WTC11 (cell line): ENCODE results near the gene KCNIP3. TPM values are rescaled to one million over a fixed set of nuclear protein-coding genes. Genes with fewer than 3 reads are reported as not detected.

ENCODE experiments used
- ATAC-seq: fragments of 200-7000 bp; cut with Tn5 transposase; 2 replicates; pipeline ENCODE4 v1.10.0; 2021; ENCODE audit warnings: mild to moderate bottlenecking, moderate library complexity
- CTCF ChIA-PET: fragments of 300-600 bp; sonication (Branson Sonifier 250); formaldehyde crosslinking; loops from one replicate; lab custom pipeline; 2021; ENCODE audit warnings: antibody characterized with exemption; lab: Charles Lee
- POLR2A ChIA-PET: fragments of 350-600 bp; sonication (Branson Sonifier 250); formaldehyde crosslinking; loops from one replicate; lab custom pipeline; 2021; ENCODE audit warnings: antibody characterized with exemption; lab: Charles Lee
- DNase-seq: peaks from one replicate; pipeline ENCODE4 v3.0.0; 2021; ENCODE audit warnings: low spot score
- H3K27ac Mint-ChIP-seq: 2 replicates; pipeline ENCODE4 v1.8.0; 2021; ENCODE audit warnings: mixed read lengths
- H3K27me3 Mint-ChIP-seq: 2 replicates; pipeline ENCODE4 v1.8.0; 2021; ENCODE audit warnings: low read depth, mild to moderate bottlenecking, moderate library complexity, mixed read lengths
- H3K36me3 Mint-ChIP-seq: 2 replicates; pipeline ENCODE4 v1.8.0; 2021; ENCODE audit warnings: mixed read lengths
- H3K4me1 Mint-ChIP-seq: 2 replicates; pipeline ENCODE4 v1.8.0; 2022; ENCODE audit warnings: mixed read lengths
- H3K4me3 Mint-ChIP-seq: 2 replicates; pipeline ENCODE4 v1.8.0; 2021; ENCODE audit warnings: mild to moderate bottlenecking, moderate library complexity, mixed read lengths
- H3K9me3 Mint-ChIP-seq: 2 replicates; pipeline ENCODE4 v1.8.0; 2021; ENCODE audit warnings: mixed read lengths
- ATF2 ChIP-seq: sonication (generic); formaldehyde crosslinking; IDR thresholded peaks from 2 replicates; pipeline ENCODE4 v1.8.1; 2022; ENCODE audit warnings: low read depth, missing genetic modification reagents, borderline replicate concordance
- ELF4 ChIP-seq: sonication (generic); formaldehyde crosslinking; IDR thresholded peaks from 2 replicates; pipeline ENCODE4 v1.8.1; 2022; ENCODE audit warnings: low read depth, mild to moderate bottlenecking, moderate library complexity, missing genetic modification reagents
- EMX1 ChIP-seq: fragments of 250-450 bp; sonication (Bioruptor Pico); IDR thresholded peaks from 2 replicates; pipeline ENCODE4 v1.8.0; 2021; ENCODE audit warnings: mild to moderate bottlenecking
- ERG ChIP-seq: fragments of 250-450 bp; sonication (Bioruptor Pico); IDR thresholded peaks from 2 replicates; pipeline ENCODE4 v1.8.0; 2021; ENCODE audit warnings: mild to moderate bottlenecking
- FOXP1 ChIP-seq: sonication (generic); formaldehyde crosslinking; IDR thresholded peaks from 2 replicates; pipeline ENCODE4 v1.8.0; 2022; ENCODE audit warnings: missing genetic modification reagents, mild to moderate bottlenecking, moderate library complexity, borderline replicate concordance
- GABPB1 ChIP-seq: sonication (generic); formaldehyde crosslinking; IDR thresholded peaks from 2 replicates; pipeline ENCODE4 v1.8.1; 2023; ENCODE audit warnings: mild to moderate bottlenecking, missing genetic modification reagents
- HMGA2 ChIP-seq: fragments of 250-450 bp; sonication (Bioruptor Pico); IDR thresholded peaks from 2 replicates; pipeline ENCODE4 v1.4.0; 2021; ENCODE audit warnings: mild to moderate bottlenecking, moderate library complexity
- HMGXB4 ChIP-seq: sonication (generic); formaldehyde crosslinking; IDR thresholded peaks from 2 replicates; pipeline ENCODE4 v1.8.1; 2023; ENCODE audit warnings: mild to moderate bottlenecking, moderate library complexity, missing genetic modification reagents
- IRF1 ChIP-seq: sonication (generic); formaldehyde crosslinking; IDR thresholded peaks from 2 replicates; pipeline ENCODE4 v1.8.0; 2023; ENCODE audit warnings: missing genetic modification reagents
- IRF2 ChIP-seq: sonication (generic); formaldehyde crosslinking; IDR thresholded peaks from 2 replicates; pipeline ENCODE4 v1.8.0; 2022; ENCODE audit warnings: low read depth, missing genetic modification reagents, borderline replicate concordance
- JUN ChIP-seq: sonication (generic); formaldehyde crosslinking; IDR thresholded peaks from 2 replicates; pipeline ENCODE4 v1.8.0; 2023; ENCODE audit warnings: mild to moderate bottlenecking, missing genetic modification reagents
- KAT7 ChIP-seq: sonication (generic); formaldehyde crosslinking; IDR thresholded peaks from 2 replicates; pipeline ENCODE4 v1.8.1; 2023; ENCODE audit warnings: missing genetic modification reagents, mild to moderate bottlenecking, borderline replicate concordance
- MXD4 ChIP-seq: fragments of 250-450 bp; sonication (Bioruptor Pico); IDR thresholded peaks from 2 replicates; pipeline ENCODE4 v1.8.0; 2021; ENCODE audit warnings: mild to moderate bottlenecking, moderate library complexity, borderline replicate concordance
- NFYB ChIP-seq: sonication (generic); formaldehyde crosslinking; conservative IDR thresholded peaks from 2 replicates; pipeline ENCODE4 v1.8.0; 2022; ENCODE audit warnings: low read depth, missing genetic modification reagents
- TEAD1 ChIP-seq: sonication (generic); formaldehyde crosslinking; IDR thresholded peaks from 2 replicates; pipeline ENCODE4 v1.8.0; 2022; ENCODE audit warnings: mild to moderate bottlenecking, missing genetic modification reagents
- TP53 ChIP-seq: sonication (generic); formaldehyde crosslinking; IDR thresholded peaks from 2 replicates; pipeline ENCODE4 v1.8.1; 2023; ENCODE audit warnings: mild to moderate bottlenecking, missing genetic modification reagents
- USF1 ChIP-seq: sonication (generic); formaldehyde crosslinking; IDR thresholded peaks from 2 replicates; pipeline ENCODE4 v1.8.0; 2022; ENCODE audit warnings: mild to moderate bottlenecking, missing genetic modification reagents
- ZBTB43 ChIP-seq: sonication (generic); formaldehyde crosslinking; IDR thresholded peaks from 2 replicates; pipeline ENCODE4 v1.8.1; 2023; ENCODE audit warnings: mild to moderate bottlenecking, missing genetic modification reagents
- ZNF121 ChIP-seq: sonication (generic); formaldehyde crosslinking; IDR thresholded peaks from 2 replicates; pipeline ENCODE4 v1.8.0; 2023; ENCODE audit warnings: missing genetic modification reagents
- ZNF281 ChIP-seq: sonication (generic); formaldehyde crosslinking; IDR thresholded peaks from 2 replicates; pipeline ENCODE4 v1.8.0; 2023; ENCODE audit warnings: mild to moderate bottlenecking, missing genetic modification reagents
- ZNF396 ChIP-seq: fragments of 250-450 bp; sonication (Bioruptor Pico); IDR thresholded peaks from 2 replicates; pipeline ENCODE4 v1.8.0; 2021; ENCODE audit warnings: mild to moderate bottlenecking, moderate library complexity, borderline replicate concordance
- total RNA-seq: library from RNA; stranded (reverse); gene quantifications from 3 replicates; pipeline ENCODE4 v1.2.3, GENCODE V29; 2021

The KCNIP3 gene
- total RNA-seq, 1 experiment from 2014 or later, result 2.1 TPM

GRCh38 chr2:95318431-95319220 lies 21.5 kb downstream of the KCNIP3 start (continued):
- TF ChIP-seq USF1 (CRISPR knock-in tag), result no peak

- Mint-ChIP-seq H3K36me3 (no peaks in the 10 kb centered on the region), H3K4me1 (peaks cover 3% of the 10 kb centered on the region), H3K4me3 (no peak overlapping the region), H3K27me3 (no peaks in the 10 kb centered on the region), H3K9me3 (no peaks in the 10 kb centered on the region), H3K27ac (no peak overlapping the region)
- POLR2A ChIA-PET, result no interaction called here
- CTCF ChIA-PET, result interaction anchor here (0.9 to 5.8 kb wide), 3 partner anchors 8 to 88 kb away, joined by 3 to 107 read pairs (median 3); no protein-coding TSS in a partner anchor
- TF ChIP-seq ZNF396 (CRISPR knock-in tag), result no peak
- TF ChIP-seq NFYB (CRISPR knock-in tag), result no peak
- no peak for TF ChIP-seq ATF2
- no peak for TF ChIP-seq JUN (CRISPR knock-in tag)
- TF ChIP-seq ELF4 (CRISPR knock-in tag), result no peak
- no peak for TF ChIP-seq ZNF121 (CRISPR knock-in tag)
- no peak for TF ChIP-seq TP53 (CRISPR knock-in tag)
- TF ChIP-seq ZBTB43 (CRISPR knock-in tag), result no peak
- TF ChIP-seq HMGA2 (CRISPR knock-in tag), result no peak
- no peak for TF ChIP-seq FOXP1 (CRISPR knock-in tag)
- TF ChIP-seq IRF2 (CRISPR knock-in tag), result no peak
- no peak for TF ChIP-seq EMX1 (CRISPR knock-in tag)
- no peak for TF ChIP-seq KAT7 (CRISPR knock-in tag)
- TF ChIP-seq GABPB1 (CRISPR knock-in tag), result no peak
- TF ChIP-seq ERG (CRISPR knock-in tag), result no peak
- no peak for TF ChIP-seq ZNF281
- TF ChIP-seq MXD4 (CRISPR knock-in tag), result no peak
- TF ChIP-seq TEAD1 (CRISPR knock-in tag), result no peak
- TF ChIP-seq HMGXB4 (CRISPR knock-in tag), result no peak
- no peak for TF ChIP-seq IRF1 (CRISPR knock-in tag)
- ATAC-seq, result no peak
- DNase-seq, result no peak
Measured at GRCh38 chr2:95319481-95320343, 22.6 kb downstream of the KCNIP3 start.
